ENCODE results near the gene TP53TG5.

- TF ChIP-seq CTCF (IDR thresholded peaks at IDR 0.05; ENCODE audit: control extremely low read depth in 1 of 3, insufficient read depth in 1 of 3, low read depth in 1 of 3, low read length in 3 of 3) (peak in 2 of 3 experiments; percentile 25 to 28; a peak in 2 of 4 replicates), POLR2A (IDR thresholded peaks at IDR 0.05; ENCODE audit: control extremely low read depth in 1 of 2, low read depth in 2 of 2, low read length in 2 of 2) (no peak), SP1 (IDR thresholded peaks at IDR 0.05; ENCODE audit: low read depth, low read length) (no peak), SP4 (IDR thresholded peaks at IDR 0.05; ENCODE audit: low read length) (no peak), EGR1 (IDR thresholded peaks at IDR 0.05; ENCODE audit: borderline replicate concordance, low read depth, low read length) (no peak), SP2 (IDR thresholded peaks at IDR 0.05; ENCODE audit: low read length) (no peak), EZH2 (IDR thresholded peaks at IDR 0.05; ENCODE audit: low read depth, low read length, severe bottlenecking) (no peak)
These were observed 14.6 kb upstream of the TP53TG5 start for GRCh38 chr20:45392733-45393132.

All from H1 (cell line).